HG02970 (cell line): ENCODE measurements around the gene PXMP2.

Source experiments
- ATAC-seq: cut with Tn5 transposase; IDR thresholded peaks from one replicate; pipeline ENCODE4 v1.9.1; 2021; ENCODE audit warnings: mild to moderate bottlenecking, moderate library complexity, moderate number of reproducible peaks; ENCODE audit not compliant: unreplicated experiment, low FRiP score

PXMP2 gene

GRCh38 chr12:132687211-132688164 is at the start of gene PXMP2, which contains the start of gene POLE:
PXMP2 (plus strand) TSS chr12:132687587; CDS start chr12:132687671, 84 bp downstream.
POLE (minus strand) TSS chr12:132687342; CDS start chr12:132687315, 27 bp downstream.
- ATAC-seq = peak; percentile 93

GRCh38 chr12:132637811-132638210 is 49.6 kb upstream of the PXMP2 start:
- ATAC-seq = no peak

GRCh38 chr12:132638541-132639408 is 48.6 kb upstream of the PXMP2 start:
- ATAC-seq = no peak

GRCh38 chr12:132639956-132640520 is 47.3 kb upstream of the PXMP2 start:
- no peak for ATAC-seq

GRCh38 chr12:132640936-132641335 is 46.5 kb upstream of the PXMP2 start:
- no peak for ATAC-seq

GRCh38 chr12:132641811-132642650 is 45.4 kb upstream of the PXMP2 start:
- no peak for ATAC-seq

- no peak for ATAC-seq
These were observed 44.2 kb upstream of the PXMP2 start for GRCh38 chr12:132642846-132643835.

- ATAC-seq = no peak
These were observed 40.5 kb upstream of the PXMP2 start for GRCh38 chr12:132646850-132647249.

- ATAC-seq = no peak
These were observed 39.5 kb upstream of the PXMP2 start for GRCh38 chr12:132647858-132648257.

- no peak for ATAC-seq
These were observed 38.7 kb upstream of the PXMP2 start for GRCh38 chr12:132648616-132649225.

GRCh38 chr12:132649226-132649945 is 38.0 kb upstream of the PXMP2 start:
- no peak for ATAC-seq

- ATAC-seq = no peak
These were observed 35.8 kb upstream of the PXMP2 start for GRCh38 chr12:132651444-132652100.

- no peak for ATAC-seq
These were observed 33.7 kb upstream of the PXMP2 start for GRCh38 chr12:132653567-132654290.

GRCh38 chr12:132657004-132657727 is 30.2 kb upstream of the PXMP2 start:
- no peak for ATAC-seq

- ATAC-seq = no peak
These were observed 29.1 kb upstream of the PXMP2 start for GRCh38 chr12:132658149-132658894.
